ENCODE measurements around the gene AFP.

DNA sequence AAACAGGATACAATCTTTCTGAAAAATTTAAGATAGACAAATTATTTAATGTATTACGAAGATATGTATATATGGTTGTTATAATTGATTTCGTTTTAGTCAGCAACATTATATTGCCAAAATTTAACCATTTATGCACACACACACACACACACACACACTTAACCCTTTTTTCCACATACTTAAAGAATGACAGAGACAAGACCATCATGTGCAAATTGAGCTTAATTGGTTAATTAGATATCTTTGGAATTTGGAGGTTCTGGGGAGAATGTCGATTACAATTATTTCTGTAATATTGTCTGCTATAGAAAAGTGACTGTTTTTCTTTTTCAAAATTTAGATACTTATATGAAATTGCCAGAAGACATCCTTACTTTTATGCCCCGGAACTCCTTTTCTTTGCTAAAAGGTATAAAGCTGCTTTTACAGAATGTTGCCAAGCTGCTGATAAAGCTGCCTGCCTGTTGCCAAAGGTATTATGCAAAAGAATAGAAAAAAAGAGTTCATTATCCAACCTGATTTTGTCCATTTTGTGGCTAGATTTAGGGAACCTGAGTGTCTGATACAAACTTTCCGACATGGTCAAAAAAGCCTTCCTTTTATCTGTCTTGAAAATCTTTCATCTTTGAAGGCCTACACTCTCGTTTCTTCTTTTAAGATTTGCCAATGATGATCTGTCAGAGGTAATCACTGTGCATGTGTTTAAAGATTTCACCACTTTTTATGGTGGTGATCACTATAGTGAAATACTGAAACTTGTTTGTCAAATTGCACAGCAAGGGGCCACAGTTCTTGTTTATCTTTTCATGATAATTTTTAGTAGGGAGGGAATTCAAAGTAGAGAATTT, 26.8 kb upstream of the AFP start:
- TF ChIP-seq, protein P1, sequence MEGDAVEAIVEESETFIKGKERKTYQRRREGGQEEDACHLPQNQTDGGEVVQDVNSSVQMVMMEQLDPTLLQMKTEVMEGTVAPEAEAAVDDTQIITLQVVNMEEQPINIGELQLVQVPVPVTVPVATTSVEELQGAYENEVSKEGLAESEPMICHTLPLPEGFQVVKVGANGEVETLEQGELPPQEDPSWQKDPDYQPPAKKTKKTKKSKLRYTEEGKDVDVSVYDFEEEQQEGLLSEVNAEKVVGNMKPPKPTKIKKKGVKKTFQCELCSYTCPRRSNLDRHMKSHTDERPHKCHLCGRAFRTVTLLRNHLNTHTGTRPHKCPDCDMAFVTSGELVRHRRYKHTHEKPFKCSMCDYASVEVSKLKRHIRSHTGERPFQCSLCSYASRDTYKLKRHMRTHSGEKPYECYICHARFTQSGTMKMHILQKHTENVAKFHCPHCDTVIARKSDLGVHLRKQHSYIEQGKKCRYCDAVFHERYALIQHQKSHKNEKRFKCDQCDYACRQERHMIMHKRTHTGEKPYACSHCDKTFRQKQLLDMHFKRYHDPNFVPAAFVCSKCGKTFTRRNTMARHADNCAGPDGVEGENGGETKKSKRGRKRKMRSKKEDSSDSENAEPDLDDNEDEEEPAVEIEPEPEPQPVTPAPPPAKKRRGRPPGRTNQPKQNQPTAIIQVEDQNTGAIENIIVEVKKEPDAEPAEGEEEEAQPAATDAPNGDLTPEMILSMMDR (conservative IDR thresholded peaks at IDR 0.05; ENCODE audit: low read depth, low read length): no peak
- TF ChIP-seq EZH2 (IDR thresholded peaks at IDR 0.05; ENCODE audit: borderline replicate concordance, low read depth, low read length, poor library complexity, severe bottlenecking): no peak

Measured in A673 (cell line).